Activated CD8-positive, alpha-beta memory T cell treated with anti-CD3 and anti-CD28 coated beads for 1 hour (primary cell): ENCODE results near the gene IFRD2.

Experiments used
- DNase-seq, 2 donors: peaks; one replicate each; pipeline ENCODE4 v3.0.0-alpha.2; 2020; ENCODE audit warnings: low read depth in 1 of 2; ENCODE audit errors: extremely low read depth in 1 of 2

IFRD2 gene, protein sequence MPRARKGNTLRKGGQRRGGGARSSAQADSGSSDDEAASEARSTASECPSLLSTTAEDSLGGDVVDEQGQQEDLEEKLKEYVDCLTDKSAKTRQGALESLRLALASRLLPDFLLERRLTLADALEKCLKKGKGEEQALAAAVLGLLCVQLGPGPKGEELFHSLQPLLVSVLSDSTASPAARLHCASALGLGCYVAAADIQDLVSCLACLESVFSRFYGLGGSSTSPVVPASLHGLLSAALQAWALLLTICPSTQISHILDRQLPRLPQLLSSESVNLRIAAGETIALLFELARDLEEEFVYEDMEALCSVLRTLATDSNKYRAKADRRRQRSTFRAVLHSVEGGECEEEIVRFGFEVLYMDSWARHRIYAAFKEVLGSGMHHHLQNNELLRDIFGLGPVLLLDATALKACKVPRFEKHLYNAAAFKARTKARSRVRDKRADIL

DNA sequence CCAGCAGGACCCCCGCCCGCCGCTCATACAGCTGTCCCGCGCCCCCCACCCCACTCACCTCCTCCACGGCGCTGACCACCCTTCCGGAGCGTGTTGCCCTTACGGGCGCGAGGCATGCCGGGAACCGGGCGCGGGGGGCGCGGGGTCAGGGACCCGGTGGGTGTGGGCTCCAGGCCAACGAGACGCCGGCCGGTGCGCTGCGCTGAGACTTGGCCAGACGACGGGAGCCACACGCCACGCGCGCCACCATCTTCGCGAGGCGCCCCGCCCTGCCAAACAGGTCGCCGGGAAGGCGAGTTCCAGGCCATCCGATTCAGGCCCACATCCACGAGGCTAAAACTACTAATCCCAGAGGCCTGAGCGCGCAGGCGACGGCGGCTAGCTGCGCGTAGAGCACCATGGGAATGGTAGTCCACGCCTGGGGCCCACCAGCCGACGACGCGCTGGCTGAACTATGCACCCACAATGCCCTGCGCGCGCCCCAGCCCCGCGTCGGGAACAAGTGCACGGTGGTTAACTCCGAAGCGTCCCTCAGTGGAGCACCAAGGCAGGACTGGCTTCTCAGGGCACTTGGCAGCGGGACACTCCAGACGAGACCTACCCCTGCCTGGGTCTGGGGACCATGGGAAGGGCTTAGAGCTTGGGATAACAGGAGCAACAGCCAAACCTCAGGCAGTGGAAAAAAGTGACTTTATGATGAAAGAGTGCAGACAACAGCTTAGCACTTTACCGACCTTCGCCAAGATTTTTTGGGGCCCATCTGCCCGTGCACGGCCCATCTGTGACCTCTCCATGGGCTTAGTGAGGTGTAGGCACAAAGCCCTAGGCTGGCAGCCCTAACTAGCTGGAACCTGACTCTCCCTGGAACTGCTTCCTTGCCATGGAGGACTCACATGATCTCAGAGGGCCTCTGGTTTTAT is at the start of gene IFRD2:
Gene IFRD2 (minus strand): TSS at position 271 of the 920 bp plus-strand sequence. CDS start 155 bp downstream, at position 116.
- peak; percentile 88 to 89 for DNase-seq

DNA sequence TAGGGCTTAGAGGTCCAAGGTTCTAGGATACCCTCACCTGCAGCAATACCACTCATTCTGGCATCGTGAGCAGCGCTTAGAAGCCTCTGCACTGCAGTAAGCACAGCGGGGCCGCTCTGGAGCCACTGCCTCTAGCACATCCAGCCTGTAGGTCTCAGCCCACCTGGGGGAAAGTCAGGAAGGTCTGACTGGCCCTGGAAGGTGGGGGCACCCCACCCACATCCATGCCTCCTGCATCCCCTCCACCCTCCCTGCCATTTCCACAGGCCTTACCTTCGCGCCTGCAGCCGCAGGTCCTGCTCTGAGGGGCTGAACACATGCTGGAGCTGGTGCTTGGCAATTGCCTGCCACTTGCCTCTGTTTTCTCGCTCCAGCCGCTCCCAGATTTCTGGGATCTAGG is 49.3 kb upstream of the IFRD2 start:
- DNase-seq = no peak

DNA sequence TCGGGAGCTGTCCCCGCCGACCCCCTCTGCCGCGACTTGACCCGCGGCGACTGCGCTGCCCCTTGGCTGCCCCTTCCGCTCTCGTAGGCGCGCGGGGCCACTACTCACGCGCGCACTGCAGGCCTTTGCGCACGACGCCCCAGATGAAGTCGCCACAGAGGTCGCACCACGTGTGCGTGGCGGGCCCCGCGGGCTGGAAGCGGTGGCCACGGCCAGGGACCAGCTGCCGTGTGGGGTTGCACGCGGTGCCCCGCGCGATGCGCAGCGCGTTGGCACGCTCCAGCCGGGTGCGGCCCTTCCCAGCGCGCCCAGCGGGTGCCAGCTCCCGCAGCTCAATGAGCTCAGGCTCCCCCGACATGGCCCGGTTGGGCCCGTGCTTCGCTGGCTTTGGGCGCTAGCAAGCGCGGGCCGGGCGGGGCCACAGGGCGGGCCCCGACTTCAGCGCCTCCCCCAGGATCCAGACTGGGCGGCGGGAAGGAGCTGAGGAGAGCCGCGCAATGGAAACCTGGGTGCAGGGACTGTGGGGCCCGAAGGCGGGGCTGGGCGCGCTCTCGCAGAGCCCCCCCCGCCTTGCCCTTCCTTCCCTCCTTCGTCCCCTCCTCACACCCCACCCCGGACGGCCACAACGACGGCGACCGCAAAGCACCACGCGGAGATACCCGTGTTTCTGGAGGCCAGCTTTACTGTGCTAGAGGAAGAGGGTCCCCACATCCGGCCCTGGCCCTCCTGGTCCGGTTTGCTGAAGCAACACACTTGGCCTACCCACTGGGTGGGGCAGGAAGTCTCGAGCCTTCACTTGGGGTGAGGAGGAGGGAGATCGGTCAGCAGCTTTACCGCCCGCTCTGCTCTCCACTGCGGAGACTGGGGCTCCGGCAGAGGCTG is 48.5 kb upstream of the IFRD2 start, which contains the start of gene RASSF1:
Gene RASSF1 (minus strand): TSS at position 389 of the 882 bp plus-strand sequence. CDS start 31 bp downstream, at position 358.
- peak in 1 of 2 donors; percentile 43 for DNase-seq

DNA sequence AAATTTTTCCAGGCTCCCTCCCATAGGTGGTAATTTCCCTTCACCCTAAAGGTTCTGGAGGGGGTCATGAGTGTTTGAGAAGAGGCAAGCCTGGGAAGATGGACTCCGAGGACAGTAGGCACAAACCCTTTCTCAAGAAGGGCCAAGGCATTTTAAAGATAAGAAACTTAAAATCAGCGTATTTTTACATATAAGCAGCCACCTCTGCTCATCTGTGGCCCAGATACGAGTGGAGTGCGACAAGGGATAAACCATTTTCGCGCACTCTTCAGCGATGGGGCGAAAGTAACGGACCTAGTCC is 47.9 kb upstream of the IFRD2 start:
- DNase-seq = no peak

DNA sequence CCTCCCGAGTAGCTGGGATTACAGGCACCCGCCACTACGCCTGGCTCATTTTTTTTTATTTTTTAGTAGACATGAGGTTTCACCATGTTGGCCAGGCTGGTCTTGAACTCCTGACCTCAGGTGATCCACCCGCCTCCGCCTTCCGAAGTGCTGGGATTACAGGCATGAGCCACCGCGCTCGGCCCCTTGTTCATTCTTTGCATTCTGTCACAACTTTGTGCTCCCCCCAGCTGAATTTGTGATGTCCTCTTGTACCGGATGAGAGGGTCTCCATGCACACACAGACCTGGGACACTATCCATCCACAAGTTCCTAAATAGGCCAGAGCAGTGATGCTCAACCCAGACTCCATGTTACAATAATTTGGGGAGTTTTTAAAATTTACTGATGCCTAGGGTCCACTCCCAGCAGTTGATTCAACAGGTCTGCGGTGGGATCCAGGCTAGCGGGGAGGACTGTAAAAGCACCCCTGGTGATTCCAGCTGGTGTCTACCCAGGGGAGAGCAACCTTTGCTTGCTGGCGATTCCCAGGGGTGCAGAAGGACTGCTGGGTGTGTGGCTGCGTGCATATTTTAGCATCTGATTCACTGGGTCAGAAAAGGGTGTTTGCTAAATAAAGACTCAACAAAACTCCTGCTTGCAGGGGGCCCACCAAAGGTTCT is 47.4 kb upstream of the IFRD2 start:
- no peak for DNase-seq

DNA sequence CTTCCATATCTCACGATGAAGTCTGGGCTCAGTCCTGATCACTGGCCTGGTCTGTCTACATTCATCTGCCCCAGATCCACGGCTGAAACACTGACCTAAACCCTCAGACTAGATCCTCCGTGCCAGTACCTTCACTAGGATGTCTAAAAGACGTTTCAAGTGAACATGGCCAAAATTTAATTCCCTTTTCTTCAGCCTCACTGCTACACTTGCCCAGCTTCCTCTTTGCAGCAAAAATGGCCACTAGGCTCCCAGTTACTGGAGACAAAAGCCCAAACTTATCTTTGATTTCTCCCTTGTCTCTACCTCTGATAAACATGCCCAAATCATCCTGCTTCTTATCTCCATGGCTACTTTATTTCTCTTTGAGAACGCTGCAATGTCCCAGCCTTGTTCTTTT is 46.7 kb upstream of the IFRD2 start:
- no peak for DNase-seq

DNA sequence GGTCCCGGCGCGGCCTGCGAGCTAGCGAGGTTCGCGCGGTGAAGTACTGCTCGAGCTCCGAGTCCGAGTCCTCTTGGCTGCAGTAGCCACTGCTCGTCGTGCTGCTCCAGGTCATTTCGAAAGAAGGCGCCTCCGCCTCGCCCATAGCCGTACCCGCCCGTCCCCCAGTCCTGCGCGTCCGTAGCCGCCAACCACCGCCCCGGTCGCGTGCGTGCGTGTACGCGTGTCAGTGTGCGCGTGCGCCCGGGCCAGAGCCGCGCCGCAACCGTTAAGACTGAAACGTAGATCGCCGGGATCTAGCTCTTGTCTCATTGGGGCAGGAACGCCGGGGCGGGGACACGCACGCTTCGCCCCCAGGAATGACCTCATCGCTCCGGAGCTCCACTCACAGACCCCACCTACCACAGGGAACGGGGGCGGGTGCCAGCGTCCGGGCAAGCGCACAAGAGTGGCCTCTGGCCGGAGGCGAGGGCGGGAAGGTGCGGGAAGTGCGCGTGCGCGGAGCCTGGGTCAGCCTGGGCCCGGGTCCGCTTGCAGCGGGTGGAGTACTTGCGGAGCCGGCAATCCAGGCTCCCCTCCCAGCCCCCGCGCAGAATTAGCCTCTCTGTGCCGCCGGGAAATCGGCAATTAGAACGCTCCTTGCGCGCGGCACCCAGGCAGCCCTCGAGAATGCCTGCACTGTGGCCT is 45.1 kb upstream of the IFRD2 start:
- peak; percentile 84 to 88 for DNase-seq

- DNase-seq = no peak
Measured at GRCh38 chr3:50336452-50337174, 44.4 kb upstream of the IFRD2 start.

- no peak for DNase-seq
Measured at GRCh38 chr3:50334339-50335075, 42.3 kb upstream of the IFRD2 start.

DNA sequence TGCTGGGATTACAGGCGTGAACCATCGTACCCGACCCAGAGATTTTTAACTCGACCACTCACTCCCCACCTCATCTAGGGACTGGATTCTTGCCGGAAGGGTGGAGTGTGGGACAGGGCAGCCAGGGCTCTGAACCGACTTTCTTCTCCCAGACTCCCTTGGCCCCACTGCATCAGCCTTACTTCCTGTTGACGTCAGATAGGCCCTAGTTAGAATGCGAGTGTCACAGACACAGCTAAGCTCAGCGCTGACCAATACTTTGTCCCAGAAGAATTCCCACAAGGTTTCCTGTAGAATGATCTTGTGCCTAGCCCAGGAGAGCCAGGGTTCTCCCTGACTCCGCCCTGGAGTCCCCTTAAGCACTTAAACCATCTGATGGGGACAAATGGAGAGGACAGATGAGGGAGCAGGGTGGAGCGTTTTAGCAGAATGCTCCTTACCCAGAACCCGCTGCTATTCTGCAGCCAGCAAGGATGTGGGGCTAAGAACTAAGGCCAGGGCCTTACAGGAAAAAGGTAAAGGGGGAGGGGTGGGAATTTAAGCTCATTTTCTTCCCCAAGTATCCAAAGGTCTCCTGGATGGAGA is 41.6 kb upstream of the IFRD2 start:
- no peak for DNase-seq

- DNase-seq = no peak
Measured at GRCh38 chr3:50331364-50331907, 39.2 kb upstream of the IFRD2 start.

- DNase-seq = no peak
Measured at GRCh38 chr3:50330330-50330729, 38.1 kb upstream of the IFRD2 start.

DNA sequence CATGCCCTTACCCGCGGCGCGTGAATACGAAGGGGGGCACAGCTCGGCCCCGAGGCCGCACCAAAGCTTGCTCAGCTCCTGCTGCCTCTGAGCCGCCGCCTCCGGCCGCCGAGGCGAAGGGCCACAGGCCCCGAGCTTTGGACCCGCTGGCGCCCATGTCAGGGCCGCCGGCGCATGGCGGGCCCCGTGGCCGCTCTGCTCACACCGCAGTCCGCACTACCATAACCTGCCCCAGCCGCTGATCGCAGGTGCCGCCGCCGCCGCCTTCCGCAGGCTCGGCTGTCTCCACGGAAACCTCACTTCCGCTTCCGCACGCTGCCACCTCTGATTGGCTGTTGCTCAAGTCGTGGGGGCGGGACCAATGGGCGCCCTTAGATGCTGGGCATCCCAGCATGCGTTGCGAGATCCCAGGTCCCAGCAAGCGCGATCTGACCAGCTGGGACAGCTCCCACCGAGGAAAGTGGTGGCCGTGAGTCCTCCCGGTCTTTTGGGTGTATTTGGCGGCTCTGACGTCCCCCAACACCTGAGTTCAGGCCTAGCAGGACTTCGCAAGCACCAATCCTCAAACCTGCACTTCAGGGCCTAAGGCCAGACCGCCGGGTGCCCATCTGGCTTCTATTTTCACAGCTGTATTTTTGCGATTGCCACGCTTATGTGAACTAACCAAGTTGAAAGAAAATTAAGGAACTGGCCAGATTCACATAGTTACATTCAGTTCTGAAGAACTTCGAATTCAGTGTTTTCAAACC is 35.9 kb upstream of the IFRD2 start, which contains the start of gene TUSC2:
Gene TUSC2 (minus strand): TSS at position 281 of the 749 bp plus-strand sequence. CDS start 124 bp downstream, at position 157.
- peak; percentile 86 to 91 for DNase-seq

DNA sequence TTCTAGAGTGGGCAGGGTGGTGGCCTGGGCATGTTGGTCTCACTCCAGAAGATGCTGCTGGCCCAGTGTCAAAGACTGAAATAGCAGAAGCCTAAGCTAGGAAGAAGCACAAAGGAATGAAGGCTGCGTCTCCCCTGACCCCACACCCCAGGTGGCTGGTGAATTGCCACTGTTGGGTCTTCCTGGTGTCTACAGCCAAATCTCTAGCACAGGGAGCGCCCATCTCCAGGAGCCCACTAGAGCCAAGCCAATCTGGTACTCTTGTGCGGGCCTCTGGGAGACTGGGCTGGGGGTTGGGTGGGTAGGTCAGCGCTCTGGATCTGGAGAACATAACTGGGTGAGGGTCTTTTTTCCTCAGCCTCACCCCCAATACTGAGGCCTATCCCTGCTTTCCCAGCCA is 34.9 kb upstream of the IFRD2 start:
- DNase-seq = no peak

DNA sequence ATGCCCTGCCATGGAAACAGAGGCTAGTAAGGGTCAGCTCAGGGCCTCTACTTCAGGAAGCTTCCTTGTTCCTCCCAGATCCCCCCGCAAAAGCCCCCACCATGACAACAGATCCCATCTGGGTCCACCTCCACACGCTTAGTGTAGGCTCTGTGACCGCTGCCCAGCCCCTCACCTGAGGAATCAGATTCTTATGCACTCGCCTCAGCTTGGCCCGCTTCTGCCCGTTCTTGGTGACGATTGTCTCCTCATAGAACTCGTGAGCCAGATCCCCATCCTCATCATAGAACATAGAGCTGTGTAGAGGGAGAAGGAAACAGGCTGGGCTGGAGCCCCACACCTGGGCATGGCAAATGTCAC is 33.9 kb upstream of the IFRD2 start:
- no peak for DNase-seq

GRCh38 chr3:50325497-50326181 is 33.4 kb upstream of the IFRD2 start:
- DNase-seq = no peak
